ENCODE results near the gene ZNF292.

DNA sequence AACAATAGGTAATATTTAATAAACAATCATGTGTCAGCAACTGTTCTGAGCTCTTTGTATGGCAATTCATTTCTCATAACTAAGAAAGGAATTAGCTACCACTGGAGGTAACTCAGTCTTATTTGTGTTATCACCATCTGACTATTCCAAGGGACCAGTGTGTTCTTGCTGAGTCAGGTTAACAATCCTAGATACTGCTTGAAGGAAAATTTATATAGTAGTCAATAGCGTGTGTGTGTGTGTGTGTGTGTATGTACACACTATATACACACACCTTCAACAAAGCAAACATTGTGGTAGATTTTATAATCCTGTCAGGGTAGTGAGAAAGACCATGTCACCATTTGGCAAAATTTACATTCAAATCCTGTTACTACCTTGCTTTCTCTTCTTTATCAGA lies 121.3 kb downstream of the ZNF292 start:
- no peak for TF ChIP-seq POLR2AphosphoS5 (IDR thresholded peaks at IDR 0.05; ENCODE audit: low read depth, low read length)
- TF ChIP-seq SIN3A (IDR thresholded peaks at IDR 0.05; ENCODE audit: borderline replicate concordance, insufficient read depth, low read length) = no peak
- TF ChIP-seq, protein P1, sequence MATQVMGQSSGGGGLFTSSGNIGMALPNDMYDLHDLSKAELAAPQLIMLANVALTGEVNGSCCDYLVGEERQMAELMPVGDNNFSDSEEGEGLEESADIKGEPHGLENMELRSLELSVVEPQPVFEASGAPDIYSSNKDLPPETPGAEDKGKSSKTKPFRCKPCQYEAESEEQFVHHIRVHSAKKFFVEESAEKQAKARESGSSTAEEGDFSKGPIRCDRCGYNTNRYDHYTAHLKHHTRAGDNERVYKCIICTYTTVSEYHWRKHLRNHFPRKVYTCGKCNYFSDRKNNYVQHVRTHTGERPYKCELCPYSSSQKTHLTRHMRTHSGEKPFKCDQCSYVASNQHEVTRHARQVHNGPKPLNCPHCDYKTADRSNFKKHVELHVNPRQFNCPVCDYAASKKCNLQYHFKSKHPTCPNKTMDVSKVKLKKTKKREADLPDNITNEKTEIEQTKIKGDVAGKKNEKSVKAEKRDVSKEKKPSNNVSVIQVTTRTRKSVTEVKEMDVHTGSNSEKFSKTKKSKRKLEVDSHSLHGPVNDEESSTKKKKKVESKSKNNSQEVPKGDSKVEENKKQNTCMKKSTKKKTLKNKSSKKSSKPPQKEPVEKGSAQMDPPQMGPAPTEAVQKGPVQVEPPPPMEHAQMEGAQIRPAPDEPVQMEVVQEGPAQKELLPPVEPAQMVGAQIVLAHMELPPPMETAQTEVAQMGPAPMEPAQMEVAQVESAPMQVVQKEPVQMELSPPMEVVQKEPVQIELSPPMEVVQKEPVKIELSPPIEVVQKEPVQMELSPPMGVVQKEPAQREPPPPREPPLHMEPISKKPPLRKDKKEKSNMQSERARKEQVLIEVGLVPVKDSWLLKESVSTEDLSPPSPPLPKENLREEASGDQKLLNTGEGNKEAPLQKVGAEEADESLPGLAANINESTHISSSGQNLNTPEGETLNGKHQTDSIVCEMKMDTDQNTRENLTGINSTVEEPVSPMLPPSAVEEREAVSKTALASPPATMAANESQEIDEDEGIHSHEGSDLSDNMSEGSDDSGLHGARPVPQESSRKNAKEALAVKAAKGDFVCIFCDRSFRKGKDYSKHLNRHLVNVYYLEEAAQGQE (IDR thresholded peaks at IDR 0.05; ENCODE audit: insufficient read depth in 1 of 2, low read depth in 2 of 2, low read length in 2 of 2) = no peak
- TF ChIP-seq TAF1 (IDR thresholded peaks at IDR 0.05; ENCODE audit: borderline replicate concordance, insufficient read depth, low read length) = no peak
- no peak for TF ChIP-seq FOXP2 (optimal IDR thresholded peaks at IDR 0.05; ENCODE audit: borderline replicate concordance, extremely low read depth, extremely low read length, insufficient read depth)
